A673 (cell line): ENCODE data around the gene MED27.

ENCODE experiments used
- CTCF ChIP-seq: fragments of 300-800, 200-600 bp; sonication (generic); conservative IDR thresholded peaks from 2 replicates; pipeline ENCODE4 v1.5.1; 2017; ENCODE audit warnings: low read depth, mild to moderate bottlenecking, antibody characterized with exemption, low read length, moderate library complexity, mixed read lengths
- EZH2 ChIP-seq: fragments of 200-600 bp; sonication (generic); IDR thresholded peaks from 2 replicates; pipeline ENCODE4 v1.6.1; 2017; ENCODE audit warnings: borderline replicate concordance, low read depth, mild to moderate bottlenecking, mixed read lengths, antibody characterized with exemption, low read length; ENCODE audit not compliant: poor library complexity, severe bottlenecking

GRCh38 chr9:132049900-132050299, 29.8 kb downstream of the MED27 start:
- TF ChIP-seq CTCF (no peak), EZH2 (no peak)
